Coronary artery (tissue), 2 donors: ENCODE measurements around the gene CFB.

ENCODE experiments used
- DNase-seq: peaks from one replicate; pipeline ENCODE4 v3.0.0-alpha.2; 2017; ENCODE audit warnings: low spot score
- H3K27ac ChIP-seq, 2 donors: fragments of 200-600 bp; sonication (generic); one replicate each; pipeline ENCODE4 v1.5.1; 2016 to 2019
- H3K4me3 ChIP-seq: fragments of 200-600 bp; sonication (generic); 2 replicates; pipeline ENCODE4 v1.5.1; 2016; ENCODE audit warnings: mild to moderate bottlenecking, moderate library complexity
- CTCF ChIP-seq: fragments of 200-600 bp; sonication (generic); IDR thresholded peaks from one replicate; pipeline ENCODE4 v1.5.1; 2019; ENCODE audit warnings: antibody characterized with exemption

The CFB gene

GRCh38 chr6:31948753-31949413, 3.0 kb downstream of the CFB start:
- H3K27ac ChIP-seq: peak overlapping the region in 1 of 2 donors; percentile 26
- TF ChIP-seq CTCF: no peak
- no peak overlapping the region for H3K4me3 ChIP-seq
- peak; percentile 71 for DNase-seq

DNA sequence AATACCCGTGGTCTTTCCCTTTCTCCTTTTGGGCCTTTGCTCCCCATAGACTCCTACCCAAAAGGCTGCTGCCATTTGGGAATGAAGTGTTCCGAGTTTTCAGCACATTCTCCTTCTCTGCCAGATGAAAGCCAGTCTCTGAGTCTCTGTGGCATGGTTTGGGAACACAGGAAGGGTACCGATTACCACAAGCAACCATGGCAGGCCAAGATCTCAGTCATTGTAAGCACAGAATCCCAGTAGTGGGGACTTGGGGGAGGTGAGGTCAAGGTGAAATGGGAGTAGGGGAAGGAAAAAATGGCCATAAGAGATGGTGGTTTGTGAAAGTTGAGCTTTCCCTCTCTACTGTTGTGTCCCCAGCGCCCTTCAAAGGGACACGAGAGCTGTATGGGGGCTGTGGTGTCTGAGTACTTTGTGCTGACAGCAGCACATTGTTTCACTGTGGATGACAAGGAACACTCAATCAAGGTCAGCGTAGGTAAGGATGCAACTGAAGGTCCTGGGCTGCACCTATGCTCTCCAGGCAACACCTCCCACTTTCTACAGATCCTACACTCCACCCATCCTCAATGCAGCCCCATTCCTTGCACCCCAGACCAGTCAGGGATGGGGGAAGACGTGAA, 4.1 kb downstream of the CFB start:
- TF ChIP-seq CTCF: no peak
- DNase-seq: no peak
- Histone ChIP-seq H3K27ac (no peak overlapping the region), H3K4me3 (no peak overlapping the region)

DNA sequence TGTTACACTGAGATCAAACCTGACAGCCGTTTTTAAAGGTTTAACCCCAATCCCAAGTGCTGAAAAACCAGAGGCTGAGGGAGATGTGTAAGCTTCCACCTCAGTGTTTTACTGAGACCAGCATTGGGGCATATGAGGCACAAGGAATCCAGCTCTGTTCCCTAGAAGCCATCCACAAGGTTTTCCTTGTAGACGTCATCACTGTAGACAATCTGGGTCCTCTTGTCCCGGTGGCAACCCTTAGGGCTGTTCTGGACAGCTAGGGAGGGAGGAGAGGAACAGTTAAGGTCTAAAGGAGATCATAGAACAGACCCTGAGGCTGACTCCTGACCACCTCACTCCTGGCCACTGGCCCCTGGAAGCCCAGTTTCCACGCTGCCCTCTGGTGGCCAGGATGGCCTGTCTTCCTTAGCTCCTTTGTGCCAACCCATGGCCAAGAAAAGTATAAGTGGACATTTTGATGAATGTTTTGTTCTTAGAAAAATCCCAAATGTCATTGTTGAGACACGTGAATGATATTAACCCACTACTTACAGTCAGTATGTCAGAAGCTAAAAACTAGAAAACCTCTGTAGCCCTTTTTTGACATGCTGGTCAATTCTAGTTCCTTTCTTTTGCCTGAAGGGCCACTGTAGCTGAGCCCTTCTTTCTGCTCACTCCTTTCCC, 6.4 kb downstream of the CFB start:
- peak; percentile 23 for TF ChIP-seq CTCF
- H3K4me3 ChIP-seq: no peak overlapping the region
- peak; percentile 73 for DNase-seq
- peak overlapping the region in 1 of 2 donors; percentile 0 for H3K27ac ChIP-seq

- no peak for TF ChIP-seq CTCF
- no peak overlapping the region for H3K27ac ChIP-seq
- no peak for DNase-seq
- no peak overlapping the region for H3K4me3 ChIP-seq
Observed at GRCh38 chr6:31952890-31953289, 7.0 kb downstream of the CFB start.

DNA sequence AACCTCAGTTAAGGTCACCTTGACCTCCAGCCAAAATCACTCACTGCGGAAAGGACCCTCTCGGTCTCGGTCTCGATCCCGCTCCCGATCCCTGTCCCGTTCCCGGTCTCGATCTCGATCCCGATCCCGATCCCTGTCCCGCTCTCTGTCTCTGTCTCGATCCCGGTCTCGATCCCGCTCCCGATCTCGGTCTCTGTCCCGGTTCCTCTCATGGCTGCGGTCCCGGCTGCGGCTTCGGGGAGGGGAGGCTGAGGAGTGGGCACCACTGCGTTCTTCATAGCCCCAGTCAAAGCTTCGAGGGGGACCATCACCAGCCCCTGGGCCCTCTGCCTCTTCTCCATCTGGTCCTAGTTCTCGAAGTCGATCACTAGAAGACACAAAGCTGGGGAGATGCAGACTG, 8.6 kb downstream of the CFB start:
- Histone ChIP-seq H3K4me3 (no peak overlapping the region), H3K27ac (no peak overlapping the region)
- no peak for DNase-seq
- TF ChIP-seq CTCF: no peak

DNA sequence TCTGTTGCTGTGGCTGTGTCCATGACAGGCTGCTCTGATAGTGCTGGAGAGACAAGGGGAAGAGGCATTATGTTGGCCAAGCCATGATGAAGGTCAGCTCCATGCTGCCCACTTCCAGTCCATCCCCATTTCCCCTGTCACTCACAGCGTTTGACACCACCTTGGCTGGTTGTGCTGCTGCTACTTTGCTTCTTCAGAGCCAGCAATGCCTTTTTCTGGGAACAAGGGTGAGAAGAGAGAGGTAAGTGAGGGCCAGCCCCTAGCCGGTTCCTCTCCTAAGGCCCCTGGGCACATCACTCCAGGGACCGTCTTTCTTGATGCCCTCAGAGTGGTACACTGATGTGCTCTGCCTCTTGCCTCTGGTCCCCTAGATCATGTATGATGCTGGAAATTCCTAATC, 10.9 kb downstream of the CFB start:
- no peak for DNase-seq
- H3K27ac ChIP-seq: no peak overlapping the region
- no peak for TF ChIP-seq CTCF

DNA sequence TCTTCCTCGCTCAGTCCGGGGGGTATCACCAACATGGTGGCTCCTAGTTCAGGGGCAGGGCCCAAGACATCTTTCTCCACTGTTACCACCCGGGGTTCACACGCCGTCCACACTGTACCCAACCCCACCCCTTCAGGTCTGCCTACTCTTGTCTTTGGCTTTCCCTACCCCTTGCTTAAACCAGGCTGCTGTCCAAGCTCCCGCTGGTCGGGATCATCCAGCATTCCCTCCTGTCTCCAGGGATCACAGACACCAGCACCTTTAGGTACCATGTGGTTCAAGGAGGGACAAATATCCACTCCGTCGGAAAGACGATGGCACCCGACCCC, 12.5 kb downstream of the CFB start:
- no peak for DNase-seq
- H3K27ac ChIP-seq: peak overlapping the region; percentile 89 to 93
- H3K4me3 ChIP-seq: peak overlapping the region; percentile 87
- TF ChIP-seq CTCF: no peak

More for the DNA sequence above, 10.9 kb downstream of the CFB start:
- H3K4me3 ChIP-seq: no peak overlapping the region
